Activated T-helper 1 cell treated with Interleukin-2 at 50 U/mL for 16 hours (primary cell): ENCODE results near the gene P2RX5.
"Not testable (repeated sequence)": the region's sequence is repeated elsewhere in the genome, so short reads cannot be mapped to it uniquely, and the experiment has no call there.

Source experiments
- DNase-seq: peaks from one replicate; pipeline ENCODE4 v3.0.0-alpha.2; 2020; ENCODE audit warnings: low read depth

Gene P2RX5

DNA sequence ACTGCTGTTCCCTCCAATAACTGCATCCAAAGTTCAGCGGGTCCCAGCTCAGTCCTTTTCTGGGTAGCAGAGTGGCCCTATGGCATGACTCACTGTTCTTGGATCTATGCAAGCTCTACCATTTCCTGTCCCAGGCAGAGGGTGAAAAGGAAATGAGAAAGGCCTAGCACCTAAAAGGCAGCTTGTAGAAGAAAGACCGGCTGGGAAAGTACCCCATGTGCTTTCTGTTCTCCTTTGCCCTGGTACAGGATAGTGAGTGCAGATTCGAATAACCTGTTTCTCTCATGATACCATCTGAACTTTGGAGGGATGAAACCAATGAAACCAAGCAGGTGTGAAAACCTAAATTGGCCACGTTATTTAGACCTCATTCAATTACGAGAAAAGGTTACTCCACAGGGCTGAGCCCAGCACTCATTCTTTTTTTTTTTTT, 15.0 kb upstream of the P2RX5 start:
- DNase-seq, result peak; percentile 44

DNA sequence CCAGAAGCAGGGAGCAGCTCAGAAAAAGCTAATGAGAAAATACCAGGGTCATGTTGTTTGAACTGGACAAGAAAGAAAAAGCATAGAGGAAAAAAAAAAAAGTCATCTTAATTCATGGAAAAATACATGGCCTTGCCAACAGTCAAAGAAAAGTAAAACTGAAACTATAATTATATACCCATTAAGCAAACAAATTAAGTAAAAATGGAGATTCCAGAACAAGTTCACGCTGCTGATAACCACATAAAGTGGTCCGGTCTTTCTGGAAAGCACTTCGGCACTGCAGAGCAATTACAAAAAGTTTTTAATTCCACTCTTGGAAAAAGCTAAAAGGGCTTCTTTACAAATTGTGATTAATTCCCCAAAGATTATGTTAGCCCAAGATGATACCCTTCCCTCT, 12.4 kb upstream of the P2RX5 start:
- no peak for DNase-seq

DNA sequence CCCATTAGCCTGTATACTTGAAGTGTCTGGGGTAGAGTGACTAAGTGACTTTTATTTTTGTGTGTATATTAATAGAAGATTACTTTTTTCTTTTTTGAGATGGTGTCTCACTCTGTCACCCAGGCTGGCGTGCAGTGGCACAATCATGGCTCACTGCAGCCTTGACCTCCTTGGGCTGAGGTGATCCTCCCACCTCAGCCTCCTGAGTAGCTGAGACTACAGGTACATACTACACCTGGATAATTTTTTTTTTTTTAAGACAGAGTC, 9.7 kb upstream of the P2RX5 start:
- DNase-seq, result not testable (repeated sequence)

DNA sequence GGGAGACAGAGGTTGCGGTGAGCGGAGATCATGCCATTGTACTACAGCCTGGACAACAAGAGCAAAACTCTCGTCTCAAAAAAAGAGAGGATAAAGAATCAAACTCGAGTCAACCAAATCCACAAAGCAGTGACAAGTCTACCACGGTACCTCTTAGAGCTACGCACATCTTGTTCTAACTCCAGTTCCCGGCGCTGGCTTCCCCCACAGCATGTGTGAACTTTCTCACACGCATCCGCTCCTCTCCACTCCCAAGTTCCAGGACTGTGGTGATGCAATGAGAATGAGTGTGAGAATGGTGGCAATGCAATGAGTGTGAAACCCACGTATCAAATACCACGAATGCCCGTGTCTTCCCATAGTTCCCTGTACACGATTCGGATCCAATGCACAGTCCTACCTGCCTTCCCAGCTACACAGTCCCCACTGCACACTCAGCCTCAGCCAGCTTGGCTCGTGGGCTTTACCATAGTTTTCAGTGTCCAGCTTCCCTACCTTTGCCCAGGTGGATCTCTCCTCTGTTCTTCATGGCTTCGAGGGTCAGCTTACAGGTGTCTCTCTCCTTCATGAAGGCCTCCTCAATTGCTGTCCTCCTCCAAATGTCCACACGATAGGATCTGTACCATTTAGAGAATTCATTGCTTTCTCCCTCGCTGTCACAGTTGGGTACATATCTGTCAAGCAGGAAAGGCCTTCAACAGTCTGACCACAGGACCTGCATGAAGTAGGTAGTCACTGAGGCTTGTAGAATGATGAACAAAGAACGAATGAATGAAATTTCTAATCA, 9.2 kb upstream of the P2RX5 start:
- no peak for DNase-seq

DNA sequence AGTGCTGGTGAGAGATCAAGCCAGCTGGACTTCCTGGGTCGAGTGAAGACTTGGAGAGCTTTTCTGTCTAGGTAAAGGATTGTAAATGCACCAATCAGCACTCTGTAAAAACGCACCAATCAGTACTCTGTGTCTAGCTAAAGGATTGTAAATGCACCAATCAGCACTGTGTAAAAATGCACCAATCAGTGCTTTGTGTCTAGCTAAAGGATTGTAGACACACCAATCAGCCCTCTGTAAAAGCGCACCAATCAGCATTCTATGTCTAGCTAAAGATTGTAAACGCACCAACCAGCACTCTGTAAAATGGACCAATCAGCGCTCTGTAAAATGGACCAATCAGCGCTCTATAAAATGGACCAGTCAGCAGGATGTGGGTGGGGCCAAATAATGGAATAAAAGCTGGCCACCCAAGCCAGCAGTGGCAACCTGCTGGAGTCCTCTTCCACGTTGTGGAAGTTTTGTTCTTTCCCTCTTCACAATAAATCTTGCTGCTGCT, 6.1 kb upstream of the P2RX5 start:
- DNase-seq, result not testable (repeated sequence)

DNA sequence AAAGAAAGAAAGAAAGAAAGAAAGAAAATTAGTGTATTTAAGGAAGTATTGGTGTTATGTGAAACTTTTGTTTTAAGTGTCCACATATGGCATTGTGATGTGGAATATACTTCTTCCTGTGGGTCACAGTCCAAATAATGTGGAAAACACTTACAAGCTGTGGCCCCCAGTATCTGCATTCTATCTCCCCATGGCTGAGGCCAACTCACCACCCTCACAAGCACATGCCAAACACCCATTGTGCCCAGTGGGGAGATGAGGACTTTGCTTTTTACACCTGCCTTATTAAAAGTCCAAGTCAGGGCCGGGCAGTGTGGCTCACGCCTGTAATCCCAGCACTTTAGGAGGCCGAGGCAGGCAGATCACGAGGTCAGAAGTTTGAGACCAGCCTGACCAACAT, 4.0 kb upstream of the P2RX5 start:
- no peak for DNase-seq

DNA sequence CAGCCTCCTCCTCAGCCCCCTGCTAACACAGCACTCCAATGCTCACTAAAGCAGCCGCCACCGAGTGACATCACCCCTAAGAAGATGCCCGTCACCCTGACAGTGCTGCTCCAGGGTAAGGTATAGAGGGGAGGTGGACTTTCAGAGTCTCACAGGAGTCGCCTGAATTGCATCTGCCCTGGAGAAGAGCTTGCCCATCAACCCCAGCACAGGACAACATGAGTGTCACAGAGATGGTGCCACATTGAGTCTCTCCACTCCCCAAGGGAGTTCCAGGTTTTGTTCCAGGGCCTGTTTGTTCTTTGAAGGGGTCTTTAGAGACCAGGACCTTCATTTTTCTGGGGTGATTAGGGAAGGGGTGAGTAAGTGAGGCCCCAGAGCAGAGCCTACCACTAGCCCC, 2.2 kb upstream of the P2RX5 start:
- DNase-seq, result no peak

DNA sequence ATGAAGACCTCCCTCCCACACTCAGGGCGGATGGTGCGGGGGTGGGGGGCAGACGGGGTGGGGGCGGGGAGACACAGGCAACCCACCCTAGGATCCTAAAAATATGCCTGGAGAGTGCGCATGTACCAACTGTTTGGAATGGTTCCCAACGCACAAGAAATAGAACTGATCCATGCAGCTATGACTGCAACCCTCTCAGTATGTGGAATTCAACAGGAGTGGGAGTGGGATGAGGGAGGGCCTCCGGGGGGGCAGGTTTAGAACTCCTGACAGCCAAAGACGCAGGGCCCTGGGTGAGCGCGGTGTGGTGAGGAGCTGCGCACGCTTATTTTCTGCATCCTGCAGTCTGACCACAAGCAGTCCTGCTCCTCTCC, 1.1 kb upstream of the P2RX5 start:
- no peak for DNase-seq

DNA sequence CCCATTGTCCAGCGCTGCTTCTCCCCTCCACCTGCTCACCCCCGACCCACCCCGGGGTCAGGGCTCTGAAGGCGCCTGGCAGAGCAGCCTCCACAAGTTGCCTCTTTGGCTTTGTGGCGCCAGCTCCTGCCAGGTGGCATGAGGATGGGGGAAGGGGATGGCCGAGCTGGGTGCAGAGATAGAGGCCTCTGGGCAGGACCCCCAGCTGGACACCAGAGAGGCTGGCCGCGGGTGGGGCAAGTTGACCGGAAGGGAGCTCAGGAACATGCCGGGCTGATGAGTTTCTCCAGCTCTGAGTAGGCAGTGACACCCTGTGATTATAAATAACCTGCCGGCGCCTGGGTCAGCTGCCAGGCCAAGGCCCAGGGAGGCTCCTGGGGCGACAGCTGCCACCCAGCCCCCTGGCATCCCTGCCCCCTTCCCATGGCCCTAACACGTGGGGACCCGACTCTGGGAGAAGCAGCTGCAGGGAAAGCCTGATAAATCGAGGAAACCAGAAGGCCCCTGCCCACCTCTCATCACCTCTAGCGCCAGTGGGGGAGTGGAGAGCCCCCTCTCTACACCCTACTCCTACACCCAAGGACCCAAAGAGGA, 729 bp downstream of the P2RX5 start:
- DNase-seq, result no peak

DNA sequence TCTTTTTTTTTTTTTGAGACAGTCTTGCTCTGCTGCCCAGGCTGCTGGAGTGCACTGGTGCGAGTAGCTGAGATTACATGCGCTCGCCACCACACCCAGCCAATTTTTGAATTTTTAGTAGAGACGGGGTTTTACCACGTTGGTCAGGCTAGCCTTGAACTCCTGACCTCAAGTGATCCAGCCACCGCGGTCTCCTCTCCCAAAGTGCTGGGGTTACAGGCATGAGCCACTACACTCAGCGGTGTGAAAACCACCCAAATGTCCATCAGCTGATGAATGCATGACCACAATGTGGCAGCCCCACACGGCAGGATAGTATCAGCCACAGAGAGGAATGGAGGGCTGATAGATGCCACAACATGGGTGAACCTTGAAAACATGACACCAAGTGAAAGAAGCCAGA, 2.1 kb downstream of the P2RX5 start:
- no peak for DNase-seq

DNA sequence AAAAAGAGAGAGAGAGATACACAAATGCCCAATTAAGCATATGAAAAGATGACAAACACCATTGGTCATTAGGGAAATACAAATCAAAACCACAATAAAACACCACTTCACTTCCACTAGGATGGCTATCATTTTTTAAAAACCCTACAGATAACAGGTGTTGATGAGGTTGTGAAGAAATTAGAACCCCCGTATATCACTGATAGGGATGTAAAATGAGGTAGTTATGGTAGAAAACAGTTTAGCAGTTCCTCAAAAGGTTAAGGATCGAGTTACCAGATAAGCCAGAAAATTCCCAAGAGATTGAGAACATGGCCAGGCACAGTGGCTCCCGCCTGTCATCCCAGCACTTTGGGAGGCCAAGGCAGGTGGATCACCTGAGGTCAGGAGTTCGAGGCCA, 2.8 kb downstream of the P2RX5 start:
- no peak for DNase-seq

DNA sequence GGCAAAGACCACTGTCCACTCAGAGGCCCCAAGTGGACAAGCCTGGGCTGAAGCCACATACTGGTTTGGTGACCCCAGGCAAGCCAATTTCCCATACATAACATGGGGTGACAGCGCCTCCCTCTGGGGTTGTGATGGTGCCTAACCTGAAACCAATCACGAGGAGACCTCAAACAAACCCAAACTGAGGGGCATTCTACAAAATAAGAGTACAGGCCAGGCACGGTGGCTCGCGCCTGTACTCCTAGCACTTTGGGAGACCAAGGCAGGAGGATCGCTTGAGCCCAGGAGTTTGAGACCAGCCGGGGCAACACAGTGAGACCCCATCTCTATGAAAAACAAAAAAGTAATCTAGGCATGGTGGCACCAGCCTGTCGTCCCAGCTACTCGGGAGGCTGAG, 3.6 kb downstream of the P2RX5 start:
- DNase-seq, result no peak

DNA sequence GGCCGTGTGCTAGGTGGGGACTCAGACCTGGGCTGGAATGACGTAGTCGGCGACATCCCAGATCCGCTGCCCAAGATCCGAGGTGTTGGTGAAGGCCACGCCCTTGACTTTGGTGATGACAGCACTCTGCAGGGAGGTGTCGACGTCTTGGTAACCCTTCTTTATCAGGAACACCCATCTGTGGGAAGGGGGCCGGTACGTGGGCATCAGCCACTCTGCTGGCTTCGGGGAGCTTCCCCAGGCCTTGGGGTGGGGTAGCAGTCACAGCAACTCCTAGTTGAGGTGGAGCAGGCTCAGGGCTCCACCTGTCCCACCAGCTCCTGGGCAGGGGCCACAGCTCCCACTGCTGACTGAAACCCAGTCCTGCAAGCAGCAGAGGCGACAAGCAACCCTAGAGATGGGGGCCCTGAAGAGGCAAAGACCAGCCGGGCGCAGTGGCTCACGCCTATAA, 4.3 kb downstream of the P2RX5 start:
- DNase-seq, result no peak

DNA sequence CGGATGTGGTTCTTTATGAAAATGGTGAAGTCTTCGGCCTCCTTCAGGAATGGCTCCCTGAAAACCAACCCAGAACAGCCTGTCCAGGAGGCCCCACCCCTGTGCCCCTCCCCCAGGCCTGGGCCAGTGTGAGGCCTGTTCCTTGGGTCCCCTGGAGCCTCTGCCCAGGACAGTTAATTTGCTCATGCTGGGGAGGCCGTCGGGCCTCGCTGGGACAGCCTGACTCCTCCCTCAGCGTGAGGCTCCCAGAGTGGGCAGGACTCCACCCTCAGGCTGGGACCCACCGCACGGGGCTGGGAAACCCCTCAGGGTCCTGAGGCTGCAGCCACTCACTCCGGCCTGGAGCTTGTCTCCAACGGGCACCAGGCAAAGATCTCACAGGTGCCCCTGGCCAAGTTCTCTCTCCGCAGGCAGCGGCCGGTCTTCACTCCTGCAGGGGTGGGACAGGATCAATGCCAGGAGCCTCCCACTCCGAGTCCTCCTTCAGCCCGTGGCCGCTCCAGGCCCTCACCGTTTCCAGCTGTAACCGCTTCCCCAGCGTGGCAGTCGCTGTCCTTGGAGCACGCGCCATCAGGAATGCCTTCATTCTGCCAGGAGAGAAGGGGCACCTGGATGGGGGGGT, 5.8 kb downstream of the P2RX5 start:
- DNase-seq, result no peak

DNA sequence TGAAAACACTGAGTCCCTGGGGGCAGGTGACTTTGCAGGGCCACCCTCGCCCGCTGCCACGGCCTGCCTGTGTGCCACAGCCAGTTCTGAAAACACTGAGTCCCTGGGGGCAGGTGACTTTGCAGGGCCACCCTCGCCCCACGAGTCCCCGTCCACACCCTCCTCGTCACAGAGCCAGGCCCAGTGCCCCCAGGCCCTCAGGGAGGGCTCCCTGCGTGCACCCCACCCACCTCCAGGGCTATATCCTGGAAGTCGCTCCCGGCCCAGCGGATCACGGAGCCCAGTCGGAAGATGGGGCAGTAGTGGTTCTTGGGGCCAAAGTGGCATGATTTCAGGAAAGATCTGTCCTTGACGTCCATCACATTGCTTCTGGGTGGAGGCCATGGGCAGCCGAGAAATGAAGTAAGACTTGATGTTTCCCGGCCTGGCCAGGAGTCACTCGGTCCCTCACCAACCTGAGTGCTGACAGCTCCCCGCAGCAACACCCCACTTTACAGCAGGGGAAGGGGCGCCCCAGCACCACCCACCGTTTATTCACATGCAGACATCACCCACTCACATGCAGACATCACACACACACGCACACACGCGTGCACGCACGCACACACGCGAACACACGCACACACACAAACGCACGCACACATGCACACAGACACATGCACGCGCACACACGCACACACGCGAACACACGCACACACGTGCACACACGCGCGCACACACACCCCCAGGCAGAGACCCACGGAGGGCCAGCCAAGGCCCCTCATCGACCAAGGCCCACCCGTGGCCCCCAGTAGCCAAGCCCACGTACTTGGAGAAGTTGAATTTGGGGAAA, 6.5 kb downstream of the P2RX5 start:
- DNase-seq, result no peak

DNA sequence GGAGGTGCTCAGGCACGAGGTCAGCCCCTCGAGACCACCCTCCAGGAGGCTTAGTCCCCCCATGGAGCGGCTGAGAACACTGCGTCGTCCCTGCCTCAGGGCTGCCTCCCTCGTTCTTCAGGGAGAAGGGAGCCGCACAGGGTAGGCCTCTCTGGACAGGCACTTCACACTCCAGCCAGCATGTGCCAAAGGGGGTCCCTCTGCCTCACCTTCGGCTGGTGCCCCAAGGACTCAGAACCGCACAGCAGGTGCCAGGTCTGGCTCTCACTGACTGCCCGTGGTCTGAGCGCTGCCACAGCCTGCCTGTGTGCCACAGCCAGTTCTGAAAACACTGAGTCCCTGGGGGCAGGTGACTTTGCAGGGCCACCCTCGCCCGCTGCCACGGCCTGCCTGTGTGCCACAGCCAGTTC, 7.1 kb downstream of the P2RX5 start:
- DNase-seq, result no peak

DNA sequence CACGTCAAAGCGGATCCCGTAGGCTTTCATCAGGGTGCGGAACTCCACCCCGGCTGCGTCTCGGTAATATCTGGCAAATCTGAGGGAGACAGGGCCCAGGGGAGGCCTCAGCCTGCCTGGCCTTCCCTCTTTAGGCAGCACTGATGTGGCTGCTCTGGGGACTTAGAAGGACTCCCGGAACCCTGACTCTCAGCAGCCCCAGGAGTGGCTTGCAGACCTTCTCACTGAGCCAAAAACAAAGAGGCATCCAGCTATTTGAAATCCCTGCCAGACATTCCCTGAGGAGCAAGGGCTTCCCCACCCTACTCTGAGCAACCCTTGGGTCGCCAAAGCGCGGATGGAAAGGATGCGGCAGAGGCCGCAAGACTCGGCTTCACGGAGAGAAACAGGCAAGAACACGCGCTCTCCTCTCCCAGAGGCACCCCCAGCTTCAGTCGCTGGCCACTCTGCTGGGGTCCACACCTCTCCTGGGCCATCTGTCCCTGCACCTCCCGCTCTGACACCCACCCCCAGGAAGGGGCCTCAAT, 7.9 kb downstream of the P2RX5 start:
- no peak for DNase-seq

DNA sequence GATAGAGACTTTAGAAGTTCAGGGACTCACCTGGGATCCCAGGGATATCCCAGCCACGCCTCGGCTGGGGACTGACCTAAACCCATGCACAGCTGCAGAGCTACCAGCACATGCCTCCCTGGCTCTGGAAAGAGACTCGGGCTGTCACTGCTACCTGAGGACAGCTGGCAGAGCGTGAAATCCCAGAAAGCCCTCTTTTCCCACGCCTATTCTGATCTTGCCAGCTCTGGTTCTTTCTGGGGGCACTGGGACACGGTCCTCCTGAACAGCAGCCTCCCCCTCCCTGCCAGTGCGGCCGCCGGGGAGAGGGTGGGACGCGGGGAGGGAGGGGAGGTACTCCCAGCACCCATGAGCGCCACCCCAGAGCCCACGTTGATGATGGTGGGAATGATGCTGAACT, 10.8 kb downstream of the P2RX5 start:
- no peak for DNase-seq

DNA sequence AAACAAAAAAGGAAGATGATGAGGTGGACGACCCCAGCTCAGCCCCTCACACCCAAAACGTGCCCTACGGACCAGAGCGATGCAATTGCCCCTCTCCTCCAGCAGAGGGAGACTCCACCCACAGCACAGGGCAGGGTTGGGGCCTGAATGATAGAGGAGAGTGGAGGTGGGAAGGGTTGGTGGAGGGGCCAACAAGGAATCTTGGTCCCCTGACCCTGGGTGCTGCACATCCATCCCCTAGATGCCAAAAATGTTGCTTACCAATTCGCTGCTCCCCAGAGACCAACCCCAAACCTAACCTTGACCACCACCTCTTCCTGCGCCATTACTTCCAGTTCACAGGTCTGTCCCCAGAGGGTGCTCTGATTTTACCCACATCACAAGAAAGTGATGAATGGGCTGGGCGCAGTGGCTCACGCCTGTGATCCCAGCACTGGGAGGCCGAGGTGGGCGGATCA, 12.9 kb downstream of the P2RX5 start:
- DNase-seq, result peak; percentile 33

DNA sequence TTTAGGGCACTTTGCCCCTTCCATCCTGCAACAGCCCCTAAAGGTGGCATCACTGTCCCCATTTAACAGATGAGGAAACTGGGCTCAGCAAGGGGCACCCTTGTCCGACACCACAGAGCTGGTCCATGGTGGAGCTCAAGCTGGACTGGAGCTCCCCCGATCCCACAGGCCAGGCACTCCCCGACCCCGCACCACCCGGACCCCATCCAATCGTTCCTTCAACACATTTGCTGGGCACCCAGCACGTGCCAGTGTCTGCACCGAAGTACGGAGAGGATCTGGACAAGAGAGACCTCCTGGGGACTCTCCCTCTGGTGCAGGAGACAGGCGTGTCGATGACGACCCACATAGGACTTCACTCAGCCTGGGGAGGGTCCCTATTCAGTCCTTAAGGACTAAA, 13.9 kb downstream of the P2RX5 start:
- no peak for DNase-seq

DNA sequence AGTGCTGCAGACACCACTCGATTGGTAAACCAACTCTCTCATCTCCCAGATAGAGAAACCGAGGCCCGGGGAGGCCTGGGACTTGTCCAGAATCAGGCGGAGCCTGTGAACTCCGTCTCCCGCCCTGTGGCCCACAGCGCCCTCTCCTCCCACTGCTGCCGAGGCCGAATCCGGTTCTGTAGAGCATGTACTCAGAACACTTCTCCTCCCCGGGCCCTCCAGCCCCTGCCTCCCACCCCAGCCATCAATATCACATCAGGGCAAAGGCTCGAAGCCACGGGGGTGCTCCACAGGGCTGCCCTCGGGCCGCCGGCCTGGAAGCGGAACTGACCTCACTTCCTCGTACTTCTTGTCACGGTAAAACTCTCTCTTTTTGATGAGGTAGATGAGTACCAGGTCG, 14.4 kb downstream of the P2RX5 start:
- no peak for DNase-seq

DNA sequence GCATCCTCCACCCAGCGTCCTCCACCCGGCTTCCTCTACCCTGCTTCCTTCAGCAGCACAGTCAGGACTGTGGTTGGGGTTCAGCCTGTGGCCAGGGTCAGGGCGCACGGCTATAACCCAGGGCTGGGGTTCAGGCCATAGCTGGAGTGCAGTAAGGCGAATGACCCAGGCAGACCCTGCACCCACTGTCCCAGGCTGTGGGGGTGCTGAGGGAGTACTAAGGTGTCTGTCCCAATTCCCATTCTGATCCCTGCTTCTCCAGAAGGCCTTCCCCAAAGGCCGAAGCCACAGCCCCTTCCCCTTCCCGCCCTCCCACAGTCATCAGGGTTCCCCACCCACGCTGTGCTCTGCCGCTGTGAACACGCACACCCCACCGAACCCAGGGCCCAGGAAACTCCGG, 14.9 kb downstream of the P2RX5 start:
- DNase-seq, result no peak
